HG03045 (cell line): ENCODE data around the gene RBM4.

Experiments
- ATAC-seq: cut with Tn5 transposase; IDR thresholded peaks from one replicate; pipeline ENCODE4 v1.9.1; 2021; ENCODE audit warnings: mild to moderate bottlenecking, moderate library complexity; ENCODE audit not compliant: unreplicated experiment

The RBM4 gene

DNA sequence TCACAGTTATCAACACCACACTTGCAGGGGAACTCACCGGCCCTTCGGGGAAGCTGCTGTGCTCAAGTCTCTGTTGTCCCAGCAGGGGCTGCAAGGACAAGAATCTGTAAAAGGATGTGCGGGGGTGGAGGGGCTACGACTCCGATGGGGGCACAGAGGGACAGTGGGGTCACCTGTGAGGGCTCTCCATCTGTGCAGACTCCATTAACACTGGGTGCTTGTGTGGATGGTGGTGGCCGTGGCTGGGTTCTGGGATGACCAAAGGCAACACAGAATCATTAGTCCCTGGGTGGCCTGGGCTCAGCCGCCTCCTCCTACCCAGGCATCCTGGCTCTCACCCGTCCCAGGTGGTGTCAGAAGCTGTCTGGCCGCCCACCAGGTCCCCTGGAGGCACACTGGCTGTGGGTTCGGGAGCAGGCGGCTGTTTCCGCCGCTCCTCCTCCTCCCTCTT, 49.4 kb downstream of the RBM4 start:
- ATAC-seq: no peak

DNA sequence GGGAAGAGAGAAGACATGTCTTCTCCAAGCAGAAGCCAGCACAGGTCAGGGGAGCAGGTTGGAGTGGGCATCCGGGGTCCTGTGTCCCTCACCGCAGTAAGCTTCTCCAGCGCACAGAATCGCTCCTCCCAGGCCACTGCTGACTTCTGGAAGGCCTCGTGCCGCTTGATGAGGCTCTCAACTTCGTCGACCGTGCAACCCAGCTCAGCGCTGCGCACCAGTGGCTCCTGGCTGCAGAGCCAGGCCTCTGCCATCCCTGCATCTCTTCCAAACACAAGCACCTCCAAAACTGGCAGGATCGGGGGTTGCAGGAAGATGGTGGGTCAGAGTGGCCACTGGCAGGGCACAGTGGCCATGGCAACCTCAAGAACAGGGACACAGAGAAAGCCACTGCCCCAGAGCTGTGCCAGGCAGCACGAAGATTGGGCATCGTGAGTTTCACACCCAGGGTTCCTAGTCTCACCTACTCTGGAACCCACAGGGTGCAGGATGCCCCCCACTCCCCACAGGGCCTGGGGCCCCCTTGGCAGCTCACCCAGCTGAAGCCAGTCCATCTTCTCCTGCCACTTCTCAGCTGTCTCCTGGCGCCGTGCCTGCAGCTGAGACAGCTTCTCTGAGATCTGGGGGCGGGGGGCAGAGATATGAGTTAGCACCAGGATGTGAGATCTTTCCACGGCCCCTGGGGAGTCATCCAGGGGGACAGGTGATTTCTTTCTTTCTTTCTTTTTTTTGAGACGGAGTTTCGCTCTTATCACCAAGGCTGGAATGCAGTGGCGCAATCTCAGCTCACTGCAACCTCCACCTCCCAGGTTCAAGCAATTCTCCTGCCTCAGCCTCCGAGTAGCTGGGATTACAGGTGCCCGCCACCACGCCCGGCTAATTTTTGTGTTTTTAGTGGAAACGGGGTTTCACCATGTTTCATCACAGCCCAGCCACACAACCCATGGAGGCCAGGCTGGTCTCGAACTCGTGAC, 50.3 kb downstream of the RBM4 start:
- no peak for ATAC-seq

DNA sequence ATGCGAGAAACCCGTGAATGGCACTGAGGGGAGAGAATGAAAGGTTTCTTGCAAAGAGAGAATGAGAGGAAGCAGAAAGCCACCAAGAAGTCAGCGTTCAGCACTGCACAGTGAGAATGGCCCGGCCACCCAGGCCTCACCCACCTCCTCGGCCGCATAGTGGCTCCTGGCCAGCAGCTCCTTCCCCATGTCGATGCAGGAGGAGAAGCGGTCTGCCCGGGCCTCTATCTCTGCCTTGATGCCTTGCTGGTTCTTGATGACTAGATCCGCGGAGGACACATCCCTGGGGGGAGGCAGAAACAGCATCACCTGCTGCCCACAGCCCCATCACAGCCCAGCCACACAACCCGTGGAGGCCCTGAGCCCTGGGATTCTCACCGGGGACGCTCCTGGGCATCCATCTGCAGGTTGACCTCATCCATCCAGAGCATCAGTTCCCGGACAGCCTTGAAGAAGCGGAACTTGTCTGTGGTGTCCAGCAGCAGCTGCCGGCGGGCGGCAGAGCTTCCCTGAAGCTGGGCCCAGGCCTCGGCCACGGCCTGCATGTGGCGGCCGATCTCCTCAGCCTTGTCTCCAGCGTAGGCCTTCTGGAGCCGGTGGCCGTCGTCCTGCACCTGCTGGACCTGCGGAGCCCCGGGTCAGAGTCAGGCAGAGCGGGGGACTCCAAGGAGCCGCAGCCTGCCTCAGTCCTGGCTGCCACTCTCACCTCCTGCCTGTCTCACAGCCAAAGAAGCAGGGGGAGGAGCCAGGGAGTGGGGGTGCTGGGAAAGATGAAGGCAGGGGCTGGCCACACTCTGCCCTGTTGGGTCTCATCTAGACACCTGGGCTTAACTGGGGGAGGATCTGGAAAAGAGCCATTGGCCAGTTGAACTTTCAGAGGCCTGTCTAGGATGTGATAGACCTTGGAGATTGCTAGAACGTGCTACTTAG, 51.4 kb downstream of the RBM4 start:
- ATAC-seq: no peak

DNA sequence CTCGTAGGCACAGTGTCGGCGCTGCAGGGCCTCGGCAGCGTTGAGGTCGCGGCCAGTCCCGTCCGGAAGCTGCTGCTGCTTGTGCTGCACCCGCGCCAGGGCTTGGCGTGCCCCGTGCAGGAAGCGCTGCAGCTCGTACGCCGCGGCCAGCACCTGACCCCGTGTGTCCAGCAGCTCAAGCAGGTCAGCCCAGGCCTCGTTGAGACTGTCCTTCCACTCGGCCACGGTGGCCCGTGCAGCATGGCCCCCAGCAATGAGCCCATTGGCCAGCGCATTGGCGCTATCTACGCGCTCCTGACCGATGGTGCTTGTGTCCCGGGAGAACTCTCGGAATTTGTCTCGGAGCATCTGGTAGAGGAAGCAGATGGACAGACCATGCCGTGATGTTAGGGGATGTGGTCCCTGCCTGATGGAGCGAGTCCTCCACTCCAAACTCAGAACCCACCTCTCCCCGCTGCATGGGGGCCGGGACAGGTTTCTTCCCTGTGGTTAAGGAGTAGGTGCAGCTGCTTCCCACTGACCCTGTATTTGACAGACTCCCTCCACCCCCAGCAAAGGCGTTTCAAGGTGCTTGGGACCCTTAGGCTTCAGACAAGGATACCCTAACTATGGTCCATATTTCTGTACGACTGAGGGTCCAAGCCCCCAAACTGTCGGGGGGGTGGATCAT, 52.9 kb downstream of the RBM4 start:
- no peak for ATAC-seq

DNA sequence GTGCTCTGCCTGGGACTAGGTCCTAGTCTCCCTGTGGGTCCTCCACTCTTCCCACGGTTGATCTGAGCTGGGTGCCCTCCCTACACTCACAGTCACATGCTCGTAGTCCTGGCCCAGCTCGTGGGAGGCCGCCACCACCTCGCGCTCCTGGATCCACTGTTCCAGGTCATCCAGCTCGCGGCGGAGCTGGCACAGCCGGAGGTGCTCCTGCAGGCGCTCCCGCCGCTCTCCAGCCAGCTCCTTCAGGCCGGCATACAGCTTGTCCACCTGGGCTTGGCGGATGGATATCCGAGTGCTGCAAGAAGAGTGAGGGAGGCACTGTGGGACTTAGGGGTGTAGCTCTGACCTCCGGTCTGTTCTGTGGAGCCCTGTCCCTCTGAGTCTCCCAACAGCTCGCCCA, 53.9 kb downstream of the RBM4 start:
- ATAC-seq: no peak

DNA sequence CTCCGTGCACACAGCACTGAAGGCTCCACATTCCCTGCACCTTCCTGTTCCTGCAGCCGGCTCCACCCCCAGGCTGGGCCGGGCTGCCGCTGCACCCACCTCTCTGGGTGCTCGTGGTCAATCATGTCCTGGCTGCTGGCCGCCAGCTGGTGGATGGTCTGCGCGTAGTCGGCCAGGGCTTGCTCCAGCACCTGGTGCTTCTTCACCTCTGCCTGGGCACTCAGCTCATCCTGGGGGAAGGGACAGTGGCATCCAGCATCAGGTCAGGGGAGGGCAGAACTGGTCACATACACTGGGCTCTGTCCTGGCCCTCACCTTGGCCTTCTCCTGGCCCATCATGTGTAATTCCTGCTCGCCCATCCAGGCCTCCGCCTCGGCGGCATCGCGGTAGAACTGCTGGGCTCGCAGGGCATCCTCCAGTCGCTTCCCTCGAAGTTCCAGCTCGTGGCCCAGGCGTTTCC, 54.4 kb downstream of the RBM4 start:
- ATAC-seq: no peak

DNA sequence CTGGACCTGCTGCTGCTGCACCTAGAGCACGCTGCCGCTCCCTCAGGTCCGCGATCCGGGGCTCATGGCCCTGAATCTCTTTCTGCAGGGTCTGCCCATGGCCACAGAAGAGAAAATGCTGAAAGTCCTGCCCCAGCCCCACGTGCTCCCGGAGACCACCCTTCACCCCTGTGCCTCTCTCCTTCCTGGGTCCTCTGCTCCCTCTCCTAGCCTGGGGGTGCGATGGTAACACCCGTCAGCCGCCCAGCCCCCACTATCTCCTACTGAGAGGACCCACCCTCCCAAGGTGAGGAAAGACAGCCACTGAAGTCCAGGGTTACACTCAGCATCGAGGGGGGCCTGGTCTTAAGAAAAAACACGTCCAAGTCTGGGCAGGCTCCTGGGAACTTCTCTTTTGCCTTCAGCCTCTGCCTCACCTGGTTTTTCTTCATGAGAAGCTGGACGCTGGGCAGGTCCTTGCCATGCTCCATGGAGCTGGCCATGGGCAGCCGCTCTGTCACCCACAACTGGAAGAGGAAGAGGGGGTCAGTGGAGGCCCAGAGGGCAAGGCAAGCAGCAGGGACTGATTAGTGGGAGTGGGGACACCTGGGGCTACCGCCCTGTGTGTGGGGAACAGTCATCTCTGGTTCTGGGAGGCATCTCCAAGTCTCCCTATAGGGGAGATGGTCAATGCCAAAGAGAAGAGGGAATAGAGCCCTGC, 55.0 kb downstream of the RBM4 start:
- no peak for ATAC-seq

DNA sequence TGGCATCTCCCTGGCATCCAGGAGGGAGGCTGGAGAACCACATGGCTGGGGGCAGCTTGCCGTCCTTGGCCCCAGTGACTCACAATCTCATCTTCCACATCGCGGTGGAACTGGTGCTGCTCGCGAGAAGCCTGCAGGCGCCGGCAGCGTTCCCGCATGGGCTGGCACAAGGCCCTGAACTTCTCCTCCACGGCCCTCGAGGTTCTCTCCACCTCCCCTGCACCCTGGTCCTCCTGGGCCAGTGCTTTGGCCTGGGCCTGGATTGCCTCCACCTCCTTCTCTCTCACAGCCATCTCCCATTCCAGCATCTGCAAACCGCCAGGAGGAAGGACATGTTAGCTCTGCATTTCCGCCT, 55.5 kb downstream of the RBM4 start:
- ATAC-seq: no peak

DNA sequence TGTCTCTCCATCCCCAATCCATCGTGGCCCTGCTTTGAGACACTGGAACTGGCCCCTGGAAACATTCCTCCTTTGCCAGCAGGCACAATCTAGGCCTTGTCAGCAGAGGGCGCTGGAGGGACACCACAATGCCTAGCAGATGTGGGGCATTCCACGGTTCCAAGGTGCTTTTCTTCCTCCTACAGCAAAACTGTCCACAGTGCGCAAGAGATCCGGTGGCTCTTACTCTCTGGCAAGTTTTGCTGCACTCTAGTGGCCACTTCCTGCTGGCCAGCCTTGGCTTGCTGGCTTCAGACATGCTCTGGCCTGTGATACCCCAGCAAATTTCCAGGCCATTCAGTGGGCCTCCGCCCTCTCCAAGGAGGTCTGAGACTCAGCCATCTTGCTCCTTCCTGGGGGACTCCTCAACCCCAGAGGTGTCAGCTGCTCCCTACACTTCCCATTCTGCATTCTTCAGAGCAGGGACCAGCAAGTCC, 56.3 kb downstream of the RBM4 start:
- peak; percentile 55 for ATAC-seq
